ENCODE results near the gene GPR68.

DNA sequence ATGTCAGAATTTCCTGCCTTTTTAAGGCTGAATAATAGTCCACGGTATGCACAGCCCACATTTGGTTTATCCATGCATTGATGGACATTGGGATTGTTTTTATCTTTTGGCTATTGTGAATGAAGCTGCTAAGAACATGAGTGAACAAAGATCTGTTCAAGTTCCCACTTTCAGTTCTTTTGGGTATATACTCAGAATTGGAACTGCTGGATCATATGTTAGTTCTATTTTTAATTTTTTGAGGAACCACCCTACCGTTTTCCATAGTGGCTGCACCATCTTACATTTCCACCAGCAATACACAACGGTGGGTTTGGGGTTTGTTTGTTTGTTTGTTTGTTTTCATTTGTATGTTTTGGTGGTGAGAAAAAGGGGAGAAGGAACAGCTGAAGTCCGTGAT is 6.4 kb downstream of the GPR68 start:
- no peak for TF ChIP-seq RFX5 (IDR thresholded peaks at IDR 0.05)
- TF ChIP-seq, protein P1, sequence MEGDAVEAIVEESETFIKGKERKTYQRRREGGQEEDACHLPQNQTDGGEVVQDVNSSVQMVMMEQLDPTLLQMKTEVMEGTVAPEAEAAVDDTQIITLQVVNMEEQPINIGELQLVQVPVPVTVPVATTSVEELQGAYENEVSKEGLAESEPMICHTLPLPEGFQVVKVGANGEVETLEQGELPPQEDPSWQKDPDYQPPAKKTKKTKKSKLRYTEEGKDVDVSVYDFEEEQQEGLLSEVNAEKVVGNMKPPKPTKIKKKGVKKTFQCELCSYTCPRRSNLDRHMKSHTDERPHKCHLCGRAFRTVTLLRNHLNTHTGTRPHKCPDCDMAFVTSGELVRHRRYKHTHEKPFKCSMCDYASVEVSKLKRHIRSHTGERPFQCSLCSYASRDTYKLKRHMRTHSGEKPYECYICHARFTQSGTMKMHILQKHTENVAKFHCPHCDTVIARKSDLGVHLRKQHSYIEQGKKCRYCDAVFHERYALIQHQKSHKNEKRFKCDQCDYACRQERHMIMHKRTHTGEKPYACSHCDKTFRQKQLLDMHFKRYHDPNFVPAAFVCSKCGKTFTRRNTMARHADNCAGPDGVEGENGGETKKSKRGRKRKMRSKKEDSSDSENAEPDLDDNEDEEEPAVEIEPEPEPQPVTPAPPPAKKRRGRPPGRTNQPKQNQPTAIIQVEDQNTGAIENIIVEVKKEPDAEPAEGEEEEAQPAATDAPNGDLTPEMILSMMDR (IDR thresholded peaks at IDR 0.05) = no peak
- TF ChIP-seq MYC (IDR thresholded peaks at IDR 0.05; ENCODE audit: borderline replicate concordance, low read length) = no peak
- no peak for TF ChIP-seq RCOR1 (IDR thresholded peaks at IDR 0.05; ENCODE audit: low read depth, low read length)
- no peak for TF ChIP-seq CBX8 (IDR thresholded peaks at IDR 0.05)
- TF ChIP-seq MAZ (IDR thresholded peaks at IDR 0.05; ENCODE audit: borderline replicate concordance, low read depth, low read length) = no peak
- no peak for TF ChIP-seq FOSL2 (IDR thresholded peaks at IDR 0.05)
- TF ChIP-seq FOSL2 (CRISPR knock-in tag; IDR thresholded peaks at IDR 0.05) = no peak
- no peak for TF ChIP-seq POLR2A (IDR thresholded peaks at IDR 0.05; ENCODE audit: low read length)
- TF ChIP-seq ESRRA (IDR thresholded peaks at IDR 0.05; ENCODE audit: borderline replicate concordance, low read length) = no peak
- TF ChIP-seq, protein P2, sequence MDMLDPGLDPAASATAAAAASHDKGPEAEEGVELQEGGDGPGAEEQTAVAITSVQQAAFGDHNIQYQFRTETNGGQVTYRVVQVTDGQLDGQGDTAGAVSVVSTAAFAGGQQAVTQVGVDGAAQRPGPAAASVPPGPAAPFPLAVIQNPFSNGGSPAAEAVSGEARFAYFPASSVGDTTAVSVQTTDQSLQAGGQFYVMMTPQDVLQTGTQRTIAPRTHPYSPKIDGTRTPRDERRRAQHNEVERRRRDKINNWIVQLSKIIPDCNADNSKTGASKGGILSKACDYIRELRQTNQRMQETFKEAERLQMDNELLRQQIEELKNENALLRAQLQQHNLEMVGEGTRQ (IDR thresholded peaks at IDR 0.05) = no peak
- TF ChIP-seq, protein P3, sequence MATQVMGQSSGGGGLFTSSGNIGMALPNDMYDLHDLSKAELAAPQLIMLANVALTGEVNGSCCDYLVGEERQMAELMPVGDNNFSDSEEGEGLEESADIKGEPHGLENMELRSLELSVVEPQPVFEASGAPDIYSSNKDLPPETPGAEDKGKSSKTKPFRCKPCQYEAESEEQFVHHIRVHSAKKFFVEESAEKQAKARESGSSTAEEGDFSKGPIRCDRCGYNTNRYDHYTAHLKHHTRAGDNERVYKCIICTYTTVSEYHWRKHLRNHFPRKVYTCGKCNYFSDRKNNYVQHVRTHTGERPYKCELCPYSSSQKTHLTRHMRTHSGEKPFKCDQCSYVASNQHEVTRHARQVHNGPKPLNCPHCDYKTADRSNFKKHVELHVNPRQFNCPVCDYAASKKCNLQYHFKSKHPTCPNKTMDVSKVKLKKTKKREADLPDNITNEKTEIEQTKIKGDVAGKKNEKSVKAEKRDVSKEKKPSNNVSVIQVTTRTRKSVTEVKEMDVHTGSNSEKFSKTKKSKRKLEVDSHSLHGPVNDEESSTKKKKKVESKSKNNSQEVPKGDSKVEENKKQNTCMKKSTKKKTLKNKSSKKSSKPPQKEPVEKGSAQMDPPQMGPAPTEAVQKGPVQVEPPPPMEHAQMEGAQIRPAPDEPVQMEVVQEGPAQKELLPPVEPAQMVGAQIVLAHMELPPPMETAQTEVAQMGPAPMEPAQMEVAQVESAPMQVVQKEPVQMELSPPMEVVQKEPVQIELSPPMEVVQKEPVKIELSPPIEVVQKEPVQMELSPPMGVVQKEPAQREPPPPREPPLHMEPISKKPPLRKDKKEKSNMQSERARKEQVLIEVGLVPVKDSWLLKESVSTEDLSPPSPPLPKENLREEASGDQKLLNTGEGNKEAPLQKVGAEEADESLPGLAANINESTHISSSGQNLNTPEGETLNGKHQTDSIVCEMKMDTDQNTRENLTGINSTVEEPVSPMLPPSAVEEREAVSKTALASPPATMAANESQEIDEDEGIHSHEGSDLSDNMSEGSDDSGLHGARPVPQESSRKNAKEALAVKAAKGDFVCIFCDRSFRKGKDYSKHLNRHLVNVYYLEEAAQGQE (IDR thresholded peaks at IDR 0.05) = no peak
